Superior temporal gyrus (tissue), 1 donor: ENCODE data around the gene GATAD2B.

Experiments used
- DNase-seq: peaks from one replicate; pipeline ENCODE4 v3.0.0-alpha.2; 2016; ENCODE audit errors: extremely low spot score

GATAD2B gene

GRCh38 chr1:153763365-153764225 is 159.2 kb downstream of the GATAD2B start:
- peak; percentile 67 for DNase-seq

GRCh38 chr1:153760440-153760839 is 162.3 kb downstream of the GATAD2B start:
- DNase-seq: no peak
